Fibroblast of gingiva (primary cell): ENCODE data around the gene MACROH2A1.
A peak's percentile ranks its signal among the peaks of the same experiment; 100 is the strongest.

Experiments used
- DNase-seq: peaks from one replicate; pipeline ENCODE4 v3.0.0-alpha.2; 2011; ENCODE audit warnings: low read depth

Gene MACROH2A1

GRCh38 chr5:135435467-135436330, 36.7 kb upstream of the MACROH2A1 start:
- DNase-seq: no peak

DNA sequence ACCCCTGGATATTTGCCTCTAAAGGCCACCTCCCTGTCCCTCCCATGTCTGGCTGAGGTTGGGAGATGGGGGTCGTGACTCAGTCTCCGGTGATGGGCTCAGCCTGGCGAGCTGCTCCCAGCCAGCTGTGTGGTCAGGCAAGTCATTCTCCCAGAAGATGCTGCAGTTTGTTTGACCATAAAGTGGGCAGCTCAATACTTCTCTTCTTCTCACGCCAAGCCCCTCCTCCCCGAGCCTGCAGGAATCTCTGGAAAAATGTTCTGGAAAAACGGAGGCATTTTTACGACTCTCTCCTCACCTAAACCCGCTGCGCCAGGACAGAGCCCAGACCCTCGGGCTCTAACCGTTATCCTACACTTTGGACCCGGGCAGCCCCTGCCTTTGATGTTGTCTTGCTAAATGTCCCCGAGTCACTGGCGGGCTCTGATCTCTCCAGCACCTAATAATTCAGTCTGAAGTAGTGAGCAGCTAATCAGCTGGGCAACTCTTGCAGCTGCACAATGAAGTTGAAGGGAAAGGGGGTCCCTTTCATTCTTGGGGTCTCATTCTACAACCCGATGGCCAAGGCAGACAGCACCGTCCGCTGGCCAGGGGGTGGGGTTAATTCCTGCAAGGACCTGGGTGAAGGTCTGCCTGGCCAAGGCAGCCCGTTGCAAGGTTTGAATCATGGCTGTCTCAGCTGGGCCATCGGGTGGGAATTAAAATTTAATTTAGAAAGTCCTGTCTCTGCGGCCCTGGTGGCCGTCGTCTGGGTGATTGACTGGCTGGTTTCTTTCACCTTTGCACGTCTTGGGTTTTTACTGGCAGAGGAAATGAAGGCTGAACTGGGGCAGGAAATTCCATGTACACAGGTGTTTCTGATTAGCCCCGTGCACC, 35.8 kb upstream of the MACROH2A1 start:
- DNase-seq: no peak

DNA sequence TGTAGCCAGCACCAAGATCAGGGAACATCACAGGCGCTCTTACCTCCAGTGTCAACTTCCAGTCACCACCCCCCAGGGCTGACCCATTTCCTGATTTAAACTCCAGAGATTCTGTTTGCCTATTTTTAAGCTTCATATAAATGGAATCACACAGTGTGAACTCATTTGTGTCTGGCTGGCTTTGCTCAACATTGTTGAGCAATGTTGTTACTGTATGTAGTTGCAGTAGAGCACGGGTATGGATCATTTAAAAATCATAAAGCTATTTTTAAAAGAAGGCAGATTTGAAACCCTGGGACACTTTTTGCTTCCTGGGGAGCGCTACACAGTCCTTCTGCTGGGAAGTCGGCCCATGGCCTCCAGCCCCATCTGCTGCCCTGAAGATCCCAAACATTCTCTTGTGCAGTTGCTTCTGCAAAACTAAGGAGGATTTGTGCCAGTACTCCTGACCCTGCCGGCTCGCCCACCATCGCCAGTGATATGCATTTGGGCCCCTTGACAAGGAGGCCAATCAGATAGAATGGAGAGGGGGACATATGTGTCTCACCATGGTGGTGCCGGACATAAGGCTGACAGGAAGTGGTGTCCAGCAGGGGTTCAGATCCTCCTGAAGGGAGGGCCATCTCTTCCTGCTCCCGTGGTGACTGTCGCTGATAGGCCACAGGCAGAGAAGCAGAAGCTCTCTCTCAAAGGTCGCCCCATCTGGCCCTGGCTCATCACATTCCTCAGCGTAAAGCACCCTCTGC, 34.8 kb upstream of the MACROH2A1 start:
- peak; percentile 40 for DNase-seq

- DNase-seq: no peak
Observed at GRCh38 chr5:135432113-135432512, 33.1 kb upstream of the MACROH2A1 start.

GRCh38 chr5:135430135-135430437, 31.1 kb upstream of the MACROH2A1 start:
- DNase-seq: no peak

DNA sequence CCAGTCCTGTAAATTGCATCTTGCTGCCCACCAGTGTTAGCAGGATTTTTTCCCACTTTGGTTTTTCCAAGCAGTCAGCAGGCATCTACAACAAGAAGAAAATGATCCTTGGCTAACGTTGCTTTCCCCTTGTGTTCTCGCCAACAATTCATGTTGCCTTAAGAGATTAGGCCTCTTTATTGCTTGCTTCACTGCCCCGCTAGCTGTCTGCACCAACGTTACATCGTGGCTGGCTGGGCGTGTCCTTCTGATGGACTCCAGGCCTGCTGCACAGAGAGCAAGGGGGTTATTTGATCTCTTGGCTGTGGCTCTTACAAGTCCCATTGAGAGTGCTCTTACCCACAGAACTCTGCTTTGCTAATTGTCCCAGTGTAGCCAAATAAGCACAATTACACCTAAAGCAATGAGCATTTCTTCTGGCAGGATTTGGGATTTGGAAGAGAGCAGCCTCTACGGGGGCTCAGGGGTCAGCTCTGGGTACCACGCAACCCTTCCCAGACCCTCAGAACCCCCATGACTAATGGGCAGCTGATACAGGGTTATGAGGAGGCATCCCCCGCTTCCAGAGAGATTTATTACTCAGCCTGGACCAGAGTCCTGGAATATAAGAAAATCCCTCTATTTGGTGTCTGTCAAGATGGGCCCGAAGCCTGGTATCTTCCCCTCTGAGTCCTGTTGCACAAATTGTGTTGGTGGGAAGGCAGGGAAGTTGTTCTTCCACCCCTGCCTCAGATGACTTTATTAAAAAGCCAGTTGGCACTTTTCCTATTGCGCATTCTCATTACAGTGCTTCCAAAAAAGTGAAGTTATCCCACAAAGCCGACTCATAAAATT, 30.5 kb upstream of the MACROH2A1 start:
- peak; percentile 28 for DNase-seq

GRCh38 chr5:135428586-135428985, 29.6 kb upstream of the MACROH2A1 start:
- no peak for DNase-seq

DNA sequence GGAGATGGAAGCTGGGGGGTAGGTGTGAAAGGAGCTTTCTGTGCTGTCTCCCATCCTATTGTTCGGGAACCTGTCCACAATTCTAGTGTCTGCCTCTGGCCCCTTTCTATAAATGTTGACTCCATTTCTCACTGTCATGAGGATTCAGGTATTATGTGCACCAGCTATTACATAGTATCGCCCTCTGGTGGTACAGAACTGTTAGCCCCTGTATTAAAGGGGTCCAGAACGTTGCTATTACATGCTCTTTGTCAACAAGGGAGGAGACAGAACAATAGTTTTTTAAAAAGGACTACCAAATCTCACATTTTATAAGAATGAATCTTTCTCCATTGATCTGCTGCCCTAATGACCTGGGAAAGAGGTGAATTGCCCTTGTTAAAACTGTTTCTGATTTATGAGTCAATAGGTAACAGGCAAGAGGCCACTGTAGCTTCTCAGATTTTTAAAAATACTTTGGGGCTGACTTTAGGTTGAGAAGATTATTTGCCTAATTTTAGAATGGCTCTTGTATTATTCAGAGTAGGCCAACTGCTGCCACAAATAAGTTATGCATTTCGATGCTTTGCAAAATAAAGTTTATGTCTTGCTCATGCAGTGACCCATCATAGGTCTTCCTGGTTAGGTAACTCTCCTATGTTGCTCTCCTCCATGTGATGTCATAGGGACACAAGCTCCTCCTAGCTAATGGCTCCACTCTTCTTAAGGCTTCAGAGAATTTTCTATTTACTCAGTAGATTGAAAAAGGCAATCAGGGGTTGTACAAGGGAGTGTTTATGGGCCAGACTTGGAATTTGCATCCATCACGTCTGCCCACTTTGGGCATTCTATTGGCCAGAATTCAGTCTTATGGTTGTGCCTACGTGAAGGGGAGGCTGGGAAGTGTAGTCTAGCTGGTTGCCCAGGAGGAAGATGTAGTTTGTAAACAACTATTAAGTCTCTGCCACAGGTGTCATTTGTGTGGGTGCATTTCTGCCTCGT, 27.4 kb upstream of the MACROH2A1 start:
- DNase-seq: peak; percentile 39

DNA sequence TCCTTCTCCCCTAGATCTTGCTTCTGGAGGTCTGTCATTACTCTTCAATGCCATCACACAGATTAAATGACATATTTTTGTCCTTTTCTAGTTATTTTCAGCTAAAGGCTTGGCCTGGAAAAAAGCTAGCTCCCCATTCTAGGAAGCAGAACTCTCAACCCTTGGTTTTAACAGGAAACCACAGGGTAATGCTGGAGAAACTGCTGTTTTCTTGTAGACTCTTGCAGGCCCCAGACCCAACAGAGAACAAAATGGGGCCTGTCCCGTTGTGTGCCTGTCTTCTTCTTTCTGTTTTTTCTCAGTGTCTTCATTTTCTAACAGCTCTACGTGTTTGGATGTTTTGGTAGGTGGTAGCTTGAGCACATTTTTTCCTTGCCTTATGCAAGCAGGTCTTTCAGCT, 26.6 kb upstream of the MACROH2A1 start:
- DNase-seq: no peak

- no peak for DNase-seq
Observed at GRCh38 chr5:135423846-135424168, 24.8 kb upstream of the MACROH2A1 start.

DNA sequence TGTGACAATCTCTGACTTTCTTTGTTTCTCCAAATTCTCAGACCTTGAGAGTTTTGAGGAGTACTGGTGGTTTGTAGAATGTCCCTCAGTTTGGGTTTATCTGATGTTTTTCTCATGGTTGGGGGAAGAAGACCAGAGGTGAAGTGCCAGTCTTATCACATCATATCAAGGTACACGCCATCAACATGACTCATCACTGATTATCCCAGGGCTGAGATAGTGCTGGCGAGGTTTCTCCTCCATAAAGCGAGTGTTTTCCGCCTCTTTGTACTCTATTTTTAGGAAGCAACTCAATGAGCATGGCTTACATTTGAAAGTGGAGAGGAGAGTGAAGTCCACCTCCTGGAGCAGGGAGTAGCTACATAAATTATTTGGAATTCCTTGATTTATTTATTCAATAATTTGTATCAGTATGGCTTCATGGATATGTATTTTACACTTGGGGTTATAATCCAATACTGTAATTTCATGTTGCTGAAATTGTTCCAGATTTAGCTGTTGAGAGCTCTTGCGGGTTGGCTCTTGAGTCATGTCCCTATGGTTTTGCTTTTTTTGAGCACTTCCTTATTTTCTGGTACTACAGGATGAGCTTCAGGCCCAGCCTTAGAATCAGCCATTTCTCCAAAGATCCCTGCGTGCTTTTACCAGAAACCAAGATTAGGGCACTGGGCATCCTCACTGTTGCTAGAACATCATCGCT, 24.3 kb upstream of the MACROH2A1 start:
- DNase-seq: no peak

DNA sequence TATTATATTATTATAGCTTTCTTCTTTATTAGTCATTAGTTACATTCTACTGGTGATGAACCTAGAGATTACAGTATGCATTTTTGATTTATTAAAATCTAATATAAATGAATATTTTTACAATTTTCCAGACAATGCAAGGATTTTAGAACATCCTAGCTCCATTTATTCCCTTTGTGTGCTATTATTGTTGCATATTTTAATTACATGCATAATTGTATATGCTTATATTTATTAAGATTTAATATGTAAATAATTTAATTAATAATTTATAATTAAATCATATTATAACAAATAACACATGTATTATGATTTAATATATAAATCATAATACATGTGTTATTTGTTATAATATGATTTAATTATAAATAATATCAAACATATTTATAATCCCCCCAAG, 23.4 kb upstream of the MACROH2A1 start:
- no peak for DNase-seq

GRCh38 chr5:135417083-135417482, 18.1 kb upstream of the MACROH2A1 start:
- DNase-seq: no peak

- no peak for DNase-seq
Observed at GRCh38 chr5:135405082-135405481, 6.1 kb upstream of the MACROH2A1 start.

- no peak for DNase-seq
Observed at GRCh38 chr5:135402031-135402430, 3.0 kb upstream of the MACROH2A1 start.

DNA sequence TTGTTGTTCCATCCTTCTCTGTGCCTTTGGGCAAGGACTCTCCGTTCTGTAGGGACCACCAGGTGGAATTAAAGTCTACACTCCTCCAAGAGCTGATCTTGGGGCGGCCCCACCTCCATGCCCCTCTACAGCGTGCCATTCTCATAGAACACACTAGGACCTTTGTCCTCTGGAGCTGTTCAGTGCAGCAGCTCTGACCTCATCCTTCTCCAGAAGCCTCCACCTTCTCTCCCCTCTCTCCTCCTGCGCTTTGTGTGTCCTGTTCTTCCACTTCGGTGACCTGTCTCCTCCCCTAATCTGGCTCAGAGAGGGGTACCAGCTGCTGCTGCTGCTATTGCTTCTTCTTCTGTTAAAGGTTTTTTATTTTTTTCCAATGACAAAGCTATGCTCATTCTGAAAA, 1.8 kb upstream of the MACROH2A1 start:
- DNase-seq: no peak

- no peak for DNase-seq
Observed at GRCh38 chr5:135399794-135400542, 937 bp upstream of the MACROH2A1 start.

GRCh38 chr5:135398160-135398854, 724 bp downstream of the MACROH2A1 start:
- DNase-seq: no peak

- no peak for DNase-seq
Observed at GRCh38 chr5:135397084-135397483, 1.9 kb downstream of the MACROH2A1 start.
